HEK293T (cell line): ENCODE data around the gene NNT.

Experiments
- CTCF ChIA-PET: fragments of 350-600 bp; formaldehyde crosslinking; extraction: SDS; loops from one replicate; lab custom pipeline; 2021; ENCODE audit warnings: antibody characterized with exemption, inconsistent platforms; lab: Yijun Ruan, JAX
- POLR2A ChIA-PET: fragments of 350-600 bp; formaldehyde crosslinking; extraction: SDS; loops from one replicate; lab custom pipeline; 2020; ENCODE audit warnings: antibody characterized with exemption, inconsistent platforms; lab: Yijun Ruan, JAX
- DNase-seq: peaks from one replicate; pipeline ENCODE4 v3.0.0; 2012; ENCODE audit warnings: mixed read lengths; ENCODE audit errors: extremely low spot score
- ARNT ChIP-seq: fragments of 450-650 bp; IDR thresholded peaks from 2 replicates; pipeline ENCODE4 v1.6.1; 2017; ENCODE audit warnings: mild to moderate bottlenecking
- BHLHE40 ChIP-seq: fragments of 450-650 bp; IDR thresholded peaks from 2 replicates; pipeline ENCODE4 v1.6.1; 2016; ENCODE audit warnings: mild to moderate bottlenecking, moderate library complexity, borderline replicate concordance
- CTBP1 ChIP-seq: fragments of 450-650 bp; IDR thresholded peaks from 2 replicates; pipeline ENCODE4 v1.6.1; 2016; ENCODE audit warnings: borderline replicate concordance
- ELF4 ChIP-seq: fragments of 450-650 bp; IDR thresholded peaks from 2 replicates; pipeline ENCODE4 v1.6.1; 2017; ENCODE audit warnings: antibody characterized with exemption
- FOXA1 ChIP-seq: fragments of 450-650 bp; IDR thresholded peaks from 2 replicates; pipeline ENCODE4 v1.6.1; 2016; ENCODE audit warnings: mild to moderate bottlenecking
- FOXM1 ChIP-seq: fragments of 450-650 bp; IDR thresholded peaks from 2 replicates; pipeline ENCODE4 v1.6.1; 2017; ENCODE audit warnings: mild to moderate bottlenecking, borderline replicate concordance
- HDGF ChIP-seq: fragments of 450-650 bp; IDR thresholded peaks from 2 replicates; pipeline ENCODE4 v1.6.1; 2017; ENCODE audit warnings: antibody characterized with exemption, borderline replicate concordance
- L3MBTL2 ChIP-seq: fragments of 450-650 bp; conservative IDR thresholded peaks from 2 replicates; pipeline ENCODE4 v1.6.1; 2016; ENCODE audit warnings: mild to moderate bottlenecking
- LEF1 ChIP-seq: fragments of 450-650 bp; IDR thresholded peaks from 2 replicates; pipeline ENCODE4 v1.6.1; 2017; ENCODE audit warnings: mild to moderate bottlenecking, borderline replicate concordance
- NFRKB ChIP-seq: fragments of 450-650 bp; IDR thresholded peaks from 2 replicates; pipeline ENCODE4 v1.6.1; 2016; ENCODE audit warnings: mild to moderate bottlenecking, moderate library complexity
- SP1 ChIP-seq: fragments of 450-650 bp; IDR thresholded peaks from 2 replicates; pipeline ENCODE4 v1.6.1; 2017
- SUZ12 ChIP-seq: fragments of 450-650 bp; IDR thresholded peaks from 2 replicates; pipeline ENCODE4 v1.6.1; 2016; ENCODE audit warnings: mild to moderate bottlenecking
- TARDBP ChIP-seq: fragments of 450-650 bp; IDR thresholded peaks from 2 replicates; pipeline ENCODE4 v1.6.1; 2016
- ZNF384 ChIP-seq: fragments of 450-650 bp; IDR thresholded peaks from 2 replicates; pipeline ENCODE4 v1.6.1; 2016
- TF ChIP-seq, protein P1 (sequence below): fragments of 450-650 bp; IDR thresholded peaks from 2 replicates; pipeline ENCODE4 v1.6.1; 2016

NNT gene

DNA sequence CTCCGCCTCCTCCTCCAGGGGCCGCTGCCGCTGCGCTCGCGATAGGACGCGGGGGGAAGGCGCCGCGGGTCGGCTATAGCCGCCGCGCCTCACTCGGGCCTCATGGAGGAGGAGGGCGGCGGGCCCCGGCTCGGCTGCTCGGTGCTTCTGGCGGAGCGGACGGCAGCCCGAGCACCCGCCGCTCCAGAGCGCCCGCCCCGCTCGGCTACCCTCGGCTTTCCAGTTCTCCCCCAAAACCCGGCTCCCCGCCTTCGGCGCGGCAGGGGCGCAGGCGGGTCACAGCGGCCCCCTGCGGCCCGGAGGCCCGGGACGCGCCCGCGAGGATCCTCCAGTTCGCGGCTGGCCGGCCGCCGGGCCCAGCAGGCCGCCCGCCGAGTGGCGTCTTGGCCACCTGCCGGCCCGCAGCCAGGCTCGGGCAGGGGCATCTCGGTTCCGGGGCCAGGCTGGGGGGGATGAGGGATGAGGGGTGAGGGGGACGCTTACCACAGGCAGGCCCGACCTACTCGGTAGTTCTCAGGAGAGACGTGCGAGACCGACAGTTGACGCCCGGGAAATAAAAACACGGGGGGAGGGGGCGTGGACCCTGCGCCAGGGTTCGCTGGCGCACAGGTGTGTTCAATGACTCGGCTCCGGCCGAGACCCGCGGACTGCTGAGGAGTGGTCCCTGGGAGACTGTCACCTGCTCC lies 46.0 kb upstream of the NNT start, which contains the start of gene PAIP1:
Gene PAIP1 (minus strand): TSS at position 221 of the 686 bp plus-strand sequence. CDS start 231 bp downstream, outside the sequence.
- peak; percentile 59; the same call in 1 of the 2 replicates for TF ChIP-seq L3MBTL2
- TF ChIP-seq FOXA1 = no peak
- TF ChIP-seq ARNT = peak; percentile 68; the same call in 1 of the 2 replicates
- TF ChIP-seq HDGF = no peak
- no peak for TF ChIP-seq BHLHE40
- no peak for TF ChIP-seq SUZ12
- TF ChIP-seq LEF1 = peak; percentile 56; the same call in 1 of the 2 replicates
- TF ChIP-seq FOXM1 = 0 out of 2 replicates have a peak, but pooled peaks have one; percentile 54
- ChIA-PET POLR2A (interaction anchor here (0.6 to 2.4 kb wide), 3 partner anchors 42 to 73 kb away, joined by 3 to 13 read pairs (median 5); partner anchors contain the start of genes C5orf34 and TMEM267), CTCF (interaction anchor here (0.7 kb wide), 1 partner anchor 102 kb away, joined by 3 read pairs; no protein-coding TSS in a partner anchor)
- DNase-seq = peak; percentile 78

DNA sequence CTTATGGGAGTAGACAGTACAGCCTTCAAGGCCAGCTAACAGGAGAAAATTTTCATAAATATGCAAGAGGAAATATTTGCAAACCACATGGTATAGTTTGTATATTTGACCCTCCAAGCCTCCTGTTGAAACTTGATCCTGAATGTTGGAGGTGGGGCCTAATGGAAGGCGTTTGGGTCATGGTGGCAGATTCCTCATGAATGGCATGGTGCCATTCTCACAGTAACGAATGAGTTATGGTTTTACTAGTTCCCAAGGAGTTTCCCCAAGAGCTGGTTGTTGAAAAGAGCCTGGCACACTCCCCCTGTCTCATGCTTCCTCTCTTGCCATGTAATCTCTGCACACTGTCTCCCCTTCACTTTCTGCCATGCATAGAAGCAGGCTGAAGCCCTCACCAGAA lies 42.9 kb upstream of the NNT start:
- TF ChIP-seq SP1 = no peak
- CTCF ChIA-PET = no interaction called here
- POLR2A ChIA-PET = interaction anchor here (0.7 kb wide), 1 partner anchor 439 kb away, joined by 3 read pairs; the partner anchor contains the start of gene ZNF131
- no peak for DNase-seq

DNA sequence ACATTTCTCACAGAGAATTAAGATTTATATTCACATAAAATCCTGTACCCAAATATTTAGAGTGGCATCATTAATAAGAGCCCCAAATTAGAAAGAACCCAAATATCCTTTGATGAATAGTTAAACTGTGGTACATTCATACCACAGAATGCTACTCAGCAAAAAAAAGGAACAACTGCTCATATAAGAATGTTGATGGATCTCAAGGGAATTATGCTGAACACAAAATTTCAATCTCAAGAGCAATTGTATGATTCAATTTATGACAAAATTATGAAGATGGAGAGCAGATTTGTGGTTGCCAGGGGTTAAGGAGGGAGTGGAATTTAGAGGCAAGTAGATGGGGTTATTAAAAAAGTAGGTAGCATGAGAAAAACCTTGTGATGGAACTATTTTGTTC lies 41.6 kb upstream of the NNT start:
- DNase-seq = no peak
- CTCF ChIA-PET = interaction anchor here (0.6 kb wide), 1 partner anchor 82 kb away, joined by 4 read pairs; no protein-coding TSS in a partner anchor
- TF ChIP-seq FOXM1 (no peak), HDGF (no peak), FOXA1 (no peak), ARNT (no peak), ZNF384 (no peak), SP1 (no peak), ELF4 (no peak), TARDBP (no peak), SUZ12 (no peak)
- POLR2A ChIA-PET = no interaction called here

DNA sequence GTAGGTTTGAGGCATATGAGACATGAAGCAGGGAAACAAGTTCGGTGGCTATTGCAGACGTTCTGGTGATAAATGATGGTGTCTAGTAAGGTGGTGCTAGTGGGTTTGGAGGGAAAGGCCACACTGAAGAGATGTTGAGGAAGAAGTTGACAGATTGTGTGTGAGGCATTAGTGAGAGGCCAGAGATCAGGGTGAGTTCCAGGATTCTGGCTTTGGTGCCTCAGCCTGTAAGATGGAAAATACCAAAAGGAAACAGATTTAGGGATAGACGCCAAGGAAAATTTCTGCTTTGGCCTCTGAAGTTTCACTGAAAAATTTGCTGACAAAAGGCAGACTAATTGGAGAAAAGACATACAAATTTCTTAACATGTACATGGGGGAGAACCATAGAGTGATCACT lies 39.7 kb upstream of the NNT start:
- CTCF ChIA-PET = no interaction called here
- POLR2A ChIA-PET = no interaction called here

DNA sequence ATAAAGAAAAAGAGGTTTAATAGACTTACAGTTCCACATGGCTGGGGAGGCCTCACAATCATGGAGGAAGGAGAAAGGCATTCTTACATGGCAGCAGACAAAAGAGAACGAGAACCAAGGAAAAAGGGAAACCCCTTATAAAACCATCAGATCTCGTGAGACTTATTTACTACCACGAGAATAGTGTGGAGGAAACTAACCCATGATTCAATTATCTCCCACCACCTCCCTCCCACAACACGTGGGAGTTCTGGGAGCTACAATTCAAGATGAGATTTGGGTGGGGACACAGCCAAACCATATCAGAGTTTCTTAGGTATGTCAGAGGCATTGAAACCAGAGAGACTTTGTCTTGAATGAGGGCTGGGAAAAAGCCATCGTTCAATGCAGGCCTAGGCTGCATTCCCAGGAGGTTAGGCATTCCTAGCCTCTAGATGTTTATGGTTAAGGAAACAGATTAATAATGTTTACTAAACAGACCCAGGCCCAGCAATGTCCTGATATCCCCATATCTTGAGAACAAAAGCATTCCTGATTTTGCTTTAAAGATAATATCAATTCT lies 38.6 kb upstream of the NNT start:
- ChIA-PET POLR2A (interaction anchor here (1.2 kb wide), 1 partner anchor 38 kb away, joined by 3 read pairs; the partner anchor contains the start of gene NNT), CTCF (no interaction called here)
- DNase-seq = no peak
- TF ChIP-seq HDGF = no peak
- no peak for TF ChIP-seq BHLHE40
- no peak for TF ChIP-seq CTBP1
- TF ChIP-seq NFRKB = no peak
- no peak for TF ChIP-seq LEF1
- TF ChIP-seq ARNT = no peak
- no peak for TF ChIP-seq ELF4
- TF ChIP-seq TARDBP = no peak
- TF ChIP-seq SP1 = no peak
- TF ChIP-seq, protein P1, sequence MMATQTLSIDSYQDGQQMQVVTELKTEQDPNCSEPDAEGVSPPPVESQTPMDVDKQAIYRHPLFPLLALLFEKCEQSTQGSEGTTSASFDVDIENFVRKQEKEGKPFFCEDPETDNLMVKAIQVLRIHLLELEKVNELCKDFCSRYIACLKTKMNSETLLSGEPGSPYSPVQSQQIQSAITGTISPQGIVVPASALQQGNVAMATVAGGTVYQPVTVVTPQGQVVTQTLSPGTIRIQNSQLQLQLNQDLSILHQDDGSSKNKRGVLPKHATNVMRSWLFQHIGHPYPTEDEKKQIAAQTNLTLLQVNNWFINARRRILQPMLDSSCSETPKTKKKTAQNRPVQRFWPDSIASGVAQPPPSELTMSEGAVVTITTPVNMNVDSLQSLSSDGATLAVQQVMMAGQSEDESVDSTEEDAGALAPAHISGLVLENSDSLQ = no peak
- no peak for TF ChIP-seq L3MBTL2

More for the DNA sequence above, 39.7 kb upstream of the NNT start:
- no peak for TF ChIP-seq FOXA1
- no peak for TF ChIP-seq BHLHE40
- TF ChIP-seq L3MBTL2 = no peak
- TF ChIP-seq LEF1 = no peak
- TF ChIP-seq, protein P1 = no peak
- no peak for TF ChIP-seq ELF4
- TF ChIP-seq SP1 = no peak
- no peak for DNase-seq

DNA sequence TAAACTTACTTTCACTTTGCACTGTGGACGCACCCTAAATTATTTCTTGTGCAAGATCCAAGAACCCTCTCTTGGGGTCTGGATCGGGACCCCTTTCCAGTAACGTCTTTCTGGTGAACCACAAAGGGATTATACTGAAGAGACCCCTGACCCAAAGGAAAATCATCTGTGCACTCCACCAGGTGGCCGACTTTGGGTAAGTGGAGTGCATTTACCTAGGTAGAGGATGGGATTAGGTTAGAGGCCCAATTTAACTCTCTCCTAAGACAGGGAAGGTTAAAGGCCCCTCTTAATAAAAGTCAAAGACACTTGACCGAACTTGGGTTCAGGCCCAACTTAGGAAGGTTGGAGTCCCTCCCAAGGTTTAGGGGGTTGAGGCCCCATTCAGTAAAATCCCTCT lies 37.9 kb upstream of the NNT start:
- POLR2A ChIA-PET = interaction anchor here (1.2 kb wide), 1 partner anchor 38 kb away, joined by 3 read pairs; the partner anchor contains the start of gene NNT
- TF ChIP-seq SP1 (no peak), SUZ12 (no peak), CTBP1 (no peak), NFRKB (no peak), HDGF (no peak), L3MBTL2 (no peak), BHLHE40 (no peak), FOXA1 (no peak), ARNT (no peak), ZNF384 (no peak), LEF1 (no peak), FOXM1 (no peak)
- TF ChIP-seq, protein P1 = no peak
- CTCF ChIA-PET = no interaction called here
- DNase-seq = no peak
